Kidney glomerular epithelial cell (primary cell): ENCODE data around the gene RAD54L.
A peak's percentile ranks its signal among the peaks of the same experiment; 100 is the strongest.
"Not testable (repeated sequence)": the region's sequence is repeated elsewhere in the genome, so short reads cannot be mapped to it uniquely, and the experiment has no call there.

ENCODE experiments used
- DNase-seq: peaks from one replicate; lab custom pipeline; 2025; lab: John Stamatoyannopoulos, UW

Gene RAD54L

GRCh38 chr1:46241733-46242132, 5.8 kb upstream of the RAD54L start:
- DNase-seq, result not testable (repeated sequence)

DNA sequence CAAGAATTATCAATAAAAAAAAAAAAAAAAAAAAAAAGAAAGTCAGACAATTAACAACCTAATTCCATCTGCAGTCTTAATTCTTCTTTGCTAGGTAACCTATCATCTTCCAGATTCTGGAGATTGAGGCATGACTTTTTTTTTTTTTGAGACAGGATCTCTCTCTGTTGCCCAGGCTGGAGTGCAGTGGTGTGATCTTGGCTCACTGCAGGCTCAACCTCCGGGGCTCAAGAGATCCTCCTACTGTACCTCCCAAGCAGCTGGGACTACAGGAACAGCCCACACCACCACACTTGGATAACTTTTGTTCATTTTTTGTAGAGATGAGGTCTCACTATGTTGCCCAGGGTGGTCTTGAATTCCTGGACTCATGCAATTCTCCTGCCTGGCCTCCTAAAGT, 4.6 kb upstream of the RAD54L start:
- no peak for DNase-seq

- not testable (repeated sequence) for DNase-seq
Observed at GRCh38 chr1:46243831-46244230, 3.7 kb upstream of the RAD54L start.

GRCh38 chr1:46244656-46245371, 2.7 kb upstream of the RAD54L start:
- no peak for DNase-seq

DNA sequence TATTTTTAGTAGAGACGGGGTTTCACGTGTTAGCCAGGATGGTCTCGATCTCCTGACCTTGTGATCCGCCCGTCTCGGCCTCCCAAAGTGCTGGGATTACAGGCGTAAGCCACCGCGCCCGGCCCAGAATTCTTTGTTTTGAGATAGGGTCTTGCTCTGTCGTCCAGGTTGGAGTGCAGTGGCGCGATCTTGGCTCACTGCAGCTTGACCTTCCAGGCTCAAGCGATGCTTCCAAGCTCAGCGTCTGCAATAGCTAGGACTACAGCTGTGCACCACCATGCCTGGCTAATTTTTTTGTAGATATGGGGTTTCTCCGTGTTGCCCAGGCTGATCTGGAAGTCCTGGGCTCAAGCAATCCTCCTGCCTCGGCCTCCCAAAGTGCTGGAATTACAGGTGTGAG, 1.4 kb upstream of the RAD54L start:
- DNase-seq, result not testable (repeated sequence)

DNA sequence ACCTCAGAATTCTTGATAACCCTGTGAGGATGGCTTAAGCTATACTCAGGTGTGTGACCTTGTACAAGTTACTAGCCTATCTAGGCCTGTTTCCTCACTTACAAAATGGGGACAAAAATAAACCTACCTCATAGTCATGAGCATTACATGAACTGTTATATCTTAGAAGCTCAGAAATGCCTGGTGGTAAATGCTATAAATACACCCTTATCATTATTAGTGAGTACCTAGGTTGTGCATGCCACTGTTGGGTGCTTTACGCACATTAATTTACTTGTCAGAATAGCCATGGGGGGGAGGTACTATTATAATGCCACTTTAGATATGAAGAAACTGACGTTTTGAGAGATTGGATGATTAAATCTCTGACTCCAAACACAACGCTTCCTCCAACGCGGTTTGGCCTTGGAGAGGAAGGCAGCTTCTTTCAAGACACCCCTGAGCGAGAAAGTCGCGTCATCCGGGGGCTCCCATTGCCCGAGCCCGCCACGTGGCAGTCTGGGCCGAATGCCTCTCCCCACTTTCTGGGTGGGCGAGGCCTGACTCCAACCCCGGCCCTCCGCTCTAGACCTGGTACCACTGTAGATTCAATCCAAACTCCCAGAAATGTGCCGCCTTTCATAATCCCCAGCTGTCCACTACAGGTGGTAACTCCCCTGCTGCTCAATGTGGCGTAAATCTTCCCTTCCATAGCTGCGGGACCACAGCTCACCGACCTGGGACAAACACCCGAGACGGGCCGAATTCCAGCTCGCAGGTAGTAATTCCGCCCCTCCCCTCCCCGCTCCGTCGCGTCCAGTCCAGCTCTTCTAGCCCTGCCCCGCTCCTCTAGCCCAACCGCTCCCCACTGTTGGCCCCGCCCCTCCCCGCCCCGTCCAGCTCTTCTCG, 771 bp upstream of the RAD54L start:
- DNase-seq, result peak; percentile 70

DNA sequence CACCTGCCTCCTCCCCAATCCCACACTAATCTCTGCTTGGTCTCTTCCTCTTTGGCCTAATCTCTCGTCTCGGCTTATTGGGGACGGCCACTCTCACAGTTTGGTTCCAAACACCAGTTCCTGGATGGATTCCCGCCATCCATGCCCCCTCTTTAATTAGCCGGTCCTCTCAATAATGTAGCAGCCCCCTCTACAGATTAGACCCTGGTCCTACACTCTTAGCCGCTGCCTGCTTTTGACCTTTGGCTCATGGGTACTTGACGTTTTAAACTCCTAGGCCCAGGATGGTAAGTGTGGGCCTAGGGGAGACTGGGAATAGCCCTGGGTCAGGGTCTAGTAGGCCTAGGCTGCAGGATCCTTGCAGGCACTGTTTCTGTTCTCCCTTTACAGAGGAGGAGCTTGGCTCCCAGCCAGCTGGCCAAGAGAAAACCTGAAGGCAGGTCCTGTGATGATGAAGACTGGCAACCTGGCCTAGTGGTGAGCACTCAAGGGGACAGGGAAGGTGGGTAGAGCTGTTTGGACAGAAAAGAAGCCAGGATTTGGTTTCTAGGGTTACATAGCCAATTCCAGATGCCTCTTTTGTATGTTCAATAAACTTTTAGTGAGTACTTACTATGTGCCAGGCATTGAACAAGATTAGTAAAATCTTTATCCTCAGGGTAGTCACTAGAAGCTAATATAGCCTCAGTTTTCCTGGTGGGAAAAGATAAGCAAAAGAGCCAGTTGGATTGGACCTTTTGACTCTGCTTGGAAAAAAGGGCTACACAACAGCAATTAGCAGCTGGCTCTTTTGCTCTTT, 758 bp downstream of the RAD54L start:
- DNase-seq, result no peak

DNA sequence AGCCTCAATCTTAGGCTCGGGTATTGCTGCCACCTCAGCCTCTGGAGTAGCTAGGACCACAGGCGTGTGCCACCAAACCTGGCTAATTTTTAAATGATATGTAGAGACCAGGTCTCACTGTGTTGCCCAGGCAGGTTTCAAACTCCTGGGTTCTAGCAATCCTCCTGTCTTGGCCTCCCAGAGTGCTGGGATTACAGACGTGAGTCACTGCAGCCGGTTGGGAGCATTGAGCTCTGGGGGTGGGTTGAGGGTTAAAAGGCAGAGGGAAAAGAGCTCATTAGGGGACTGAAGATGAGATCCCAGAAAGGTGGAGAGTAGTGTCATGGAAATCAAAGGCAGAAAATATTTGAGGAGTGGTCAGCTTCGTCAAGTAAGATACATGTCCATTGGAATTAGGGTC, 7.1 kb downstream of the RAD54L start:
- DNase-seq, result no peak

GRCh38 chr1:46256523-46256922, 9.0 kb downstream of the RAD54L start:
- DNase-seq, result no peak

GRCh38 chr1:46262508-46262907, 14.9 kb downstream of the RAD54L start:
- DNase-seq, result no peak

DNA sequence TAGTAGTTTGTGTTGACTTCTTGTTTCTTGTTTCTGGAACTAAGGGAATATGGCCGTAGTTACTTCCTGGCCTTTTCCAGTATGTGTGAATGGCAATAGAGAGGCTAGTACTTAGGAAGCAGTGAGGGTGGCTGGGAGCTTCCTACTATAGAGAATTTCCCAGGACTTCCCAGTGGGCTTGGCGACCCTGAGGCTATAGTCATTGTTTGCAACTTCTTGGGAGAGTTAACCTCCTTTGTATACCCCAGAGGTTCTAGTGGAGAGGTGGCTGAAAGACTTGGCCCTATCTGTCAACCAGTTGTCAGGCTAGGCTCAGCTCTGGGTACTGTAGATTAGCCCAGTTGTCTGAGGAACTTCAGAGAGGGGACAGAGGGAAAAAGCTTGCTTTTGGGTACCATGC, 15.6 kb downstream of the RAD54L start:
- no peak for DNase-seq

DNA sequence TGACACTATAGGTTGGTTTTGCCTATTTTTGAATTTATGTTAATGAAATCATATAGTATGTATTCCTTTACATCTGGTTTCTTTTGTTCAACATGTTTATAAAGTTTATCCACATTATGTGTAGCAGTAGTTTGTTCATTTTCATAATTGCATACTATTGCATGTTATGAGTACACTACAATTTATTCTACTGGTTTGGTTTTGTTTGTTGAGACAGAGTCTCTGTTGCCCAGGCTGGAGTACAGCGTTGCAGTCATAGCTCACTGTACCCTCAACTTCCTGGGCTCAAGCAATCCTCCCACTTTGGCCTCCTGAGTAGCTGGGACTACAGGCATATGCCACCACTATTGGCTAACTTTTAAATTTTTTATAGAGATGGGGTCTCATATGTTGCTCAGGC, 21.0 kb downstream of the RAD54L start:
- DNase-seq, result no peak

DNA sequence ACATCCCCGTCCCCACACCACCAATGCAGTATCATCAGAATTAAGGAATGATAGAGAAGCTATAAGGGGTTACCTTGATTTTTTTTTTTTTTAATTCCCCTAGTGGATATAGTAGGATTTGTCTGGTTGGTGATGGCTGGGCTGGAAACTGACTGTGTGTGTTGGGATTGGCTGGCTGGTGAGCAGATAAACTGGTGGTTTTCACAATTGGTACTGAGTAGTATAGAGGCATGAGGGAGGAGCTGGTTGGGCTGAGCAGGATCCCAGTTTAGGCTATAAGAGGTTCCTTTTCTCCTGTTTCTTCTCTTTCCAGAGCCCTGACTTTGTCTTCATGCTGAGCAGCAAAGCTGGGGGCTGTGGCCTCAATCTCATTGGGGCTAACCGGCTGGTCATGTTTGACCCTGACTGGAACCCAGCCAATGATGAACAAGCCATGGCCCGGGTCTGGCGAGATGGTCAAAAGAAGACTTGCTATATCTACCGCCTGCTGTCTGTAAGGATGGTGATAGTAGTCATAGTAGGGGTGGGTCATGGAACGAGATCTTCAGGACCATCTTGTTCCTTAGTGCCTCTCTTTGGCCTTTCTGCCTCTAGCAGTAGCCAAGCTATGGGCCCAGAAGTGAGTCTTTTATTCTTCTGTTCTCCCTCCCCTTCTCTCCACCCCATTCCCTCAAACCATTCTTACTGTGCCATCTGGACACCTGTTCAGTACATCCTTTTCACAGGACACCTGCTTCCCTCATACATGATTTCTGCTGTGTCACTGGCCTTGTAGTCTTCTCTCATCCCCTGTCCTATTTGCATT, 26.9 kb downstream of the RAD54L start:
- no peak for DNase-seq

DNA sequence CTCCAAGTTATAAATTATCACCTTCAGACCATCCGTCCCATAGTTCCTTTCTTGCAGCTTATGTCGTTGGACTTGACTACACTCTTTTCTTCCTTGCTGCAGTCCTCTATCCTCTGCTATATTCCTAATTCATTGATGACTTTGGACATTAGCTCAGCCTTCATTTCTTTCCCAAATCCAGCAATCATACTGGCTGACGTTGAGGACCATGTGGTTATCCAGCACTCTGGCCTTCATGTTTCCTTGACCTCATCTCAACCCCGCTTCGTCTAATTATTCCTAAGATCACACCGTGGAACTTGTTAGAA, 27.4 kb downstream of the RAD54L start:
- no peak for DNase-seq

DNA sequence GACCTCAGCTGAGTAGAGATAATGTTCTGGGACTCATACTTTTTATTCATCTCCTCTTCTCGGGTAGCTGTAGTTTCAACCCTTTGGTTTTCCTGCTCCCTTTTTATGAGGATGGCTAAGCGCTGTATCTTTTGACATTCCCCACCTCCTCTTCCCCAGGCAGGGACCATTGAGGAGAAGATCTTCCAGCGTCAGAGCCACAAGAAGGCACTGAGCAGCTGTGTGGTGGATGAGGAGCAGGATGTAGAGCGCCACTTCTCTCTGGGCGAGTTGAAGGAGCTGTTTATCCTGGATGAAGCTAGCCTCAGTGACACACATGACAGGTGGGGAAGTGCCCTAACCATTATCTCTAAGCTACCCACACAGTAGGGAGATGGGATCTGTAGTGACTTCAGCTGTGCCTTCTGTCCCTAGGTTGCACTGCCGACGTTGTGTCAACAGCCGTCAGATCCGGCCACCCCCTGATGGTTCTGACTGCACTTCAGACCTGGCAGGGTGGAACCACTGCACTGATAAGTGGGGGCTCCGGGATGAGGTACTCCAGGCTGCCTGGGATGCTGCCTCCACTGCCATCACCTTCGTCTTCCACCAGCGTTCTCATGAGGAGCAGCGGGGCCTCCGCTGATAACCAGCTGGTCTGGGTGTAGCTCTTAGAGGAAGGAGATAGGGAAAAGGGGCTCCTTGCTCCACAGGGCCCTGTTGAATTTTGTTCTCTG, 30.3 kb downstream of the RAD54L start:
- DNase-seq, result no peak

DNA sequence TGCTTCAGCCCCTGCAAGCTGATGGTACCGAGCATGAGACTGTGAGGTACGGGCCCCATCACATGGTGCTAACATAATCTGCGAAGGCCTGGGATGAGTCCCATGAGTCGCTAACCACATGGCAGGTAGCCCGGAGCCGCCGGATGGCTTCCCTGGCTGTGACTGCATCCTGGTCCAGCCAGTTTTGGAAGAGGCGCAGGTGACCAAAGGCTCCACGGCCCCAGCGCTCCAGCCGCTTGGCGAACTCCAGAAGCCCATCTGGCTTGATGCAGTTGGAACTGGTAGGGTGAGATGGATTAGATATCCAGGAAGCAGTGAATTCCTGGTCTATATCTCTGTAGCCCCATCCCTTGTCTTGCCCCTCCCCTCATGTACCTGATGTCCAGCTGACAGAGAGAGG, 31.2 kb downstream of the RAD54L start:
- DNase-seq, result no peak

- DNase-seq, result no peak
Observed at GRCh38 chr1:46280092-46280491, 32.5 kb downstream of the RAD54L start.

DNA sequence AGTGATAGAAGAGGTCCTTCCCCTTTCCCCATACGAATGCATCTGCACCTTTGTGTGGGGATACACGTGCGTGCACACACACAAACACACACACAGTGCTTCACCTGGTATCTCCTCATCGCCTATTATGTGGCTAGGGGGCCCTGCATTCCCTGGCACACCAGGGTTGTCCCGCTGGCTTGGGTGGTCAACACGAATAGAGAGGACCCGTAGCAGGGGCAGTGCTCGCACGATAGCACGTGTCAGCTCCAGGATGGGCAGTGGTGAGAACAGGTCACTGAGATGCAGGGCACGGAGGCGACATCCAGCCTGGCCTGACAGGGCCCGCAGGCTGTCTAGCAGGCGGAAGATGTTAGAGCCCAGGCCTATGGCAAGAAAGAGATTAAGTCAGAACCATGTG, 33.5 kb downstream of the RAD54L start:
- no peak for DNase-seq

DNA sequence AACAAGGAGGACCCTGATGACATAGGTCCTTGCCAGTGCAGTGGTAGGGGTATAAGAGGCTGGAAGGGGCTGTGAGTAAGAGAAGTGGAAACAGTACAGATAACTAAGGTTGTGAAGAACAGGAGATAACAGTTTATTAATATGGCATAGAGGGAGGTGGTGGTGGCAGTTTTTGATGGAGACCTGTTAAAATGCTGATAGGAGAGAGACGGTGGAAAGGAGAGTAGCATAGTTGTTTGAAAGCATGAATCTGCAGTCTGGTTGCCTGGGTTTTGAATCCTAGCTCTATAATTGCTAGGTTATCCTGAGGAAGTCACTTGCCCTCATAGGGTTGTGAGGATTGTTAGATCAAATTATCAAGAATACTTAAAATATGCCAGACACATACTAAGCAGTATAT, 36.5 kb downstream of the RAD54L start:
- DNase-seq, result no peak

GRCh38 chr1:46284597-46285564, 37.3 kb downstream of the RAD54L start:
- no peak for DNase-seq
